GM12878 (cell line): ENCODE results near the gene IFNLR1. TPM values are rescaled to one million over a fixed set of nuclear protein-coding genes. Genes with fewer than 3 reads are reported as not detected.

Experiments
- ATAC-seq: fragments of 200-7000 bp; cut with Tn5 transposase; 3 replicates; pipeline ENCODE4 v1.9.1; 2020; ENCODE audit warnings: mild to moderate bottlenecking, moderate library complexity
- BruUV-seq: library from RNA; stranded (reverse); fragments of 400-500 nt; replicated peaks from 2 replicates; lab custom pipeline; 2021; lab: Mats Ljungman, UMichigan
- CTCF ChIA-PET: fragments of 300-600 bp; sonication (Branson Sonifier 250); formaldehyde crosslinking; extraction: SDS; loops from one replicate; lab custom pipeline; 2021; ENCODE audit warnings: inconsistent platforms; lab: Yijun Ruan, JAX
- POLR2A ChIA-PET: fragments of 350-600 bp; formaldehyde crosslinking; extraction: SDS; loops from one replicate; lab custom pipeline; 2021; ENCODE audit warnings: inconsistent platforms; lab: Charles Lee
- RAD21 ChIA-PET: fragments of 300-600 bp; sonication (Branson Sonifier 250); formaldehyde crosslinking; loops from one replicate; lab custom pipeline; 2023; ENCODE audit warnings: antibody characterized with exemption; ENCODE audit not compliant: unreplicated experiment; lab: Charles Lee
- SMC1A ChIA-PET: fragments of 300-600 bp; sonication (Branson Sonifier 250); formaldehyde crosslinking; loops from one replicate; lab custom pipeline; 2023; ENCODE audit not compliant: unreplicated experiment, uncharacterized antibody; lab: Charles Lee
- DNase-seq: peaks from one replicate; pipeline ENCODE4 v3.0.0-alpha.2; 2011; ENCODE audit warnings: low read depth, low spot score
- FAIRE-seq: peaks from 3 replicates; lab custom pipeline; 2011; peaks lifted over from hg19 to GRCh38; lab: Jason Lieb, UNC
- H2AFZ ChIP-seq: 2 replicates; pipeline ENCODE4 v1.6.0; 2011; ENCODE audit warnings: low read depth, low read length, control low read depth; ENCODE audit not compliant: control insufficient read depth
- H3K27ac ChIP-seq: 2 replicates; pipeline ENCODE4 v1.5.1; 2011; ENCODE audit warnings: control low read depth; ENCODE audit not compliant: control insufficient read depth, insufficient read depth
- H3K27me3 ChIP-seq, 2 experiments: replicated peaks in 1 of 2; 2 replicates each; pipeline versions ENCODE4 v1.6.0 to v1.6.1; 2011; ENCODE audit warnings: low read length in 1 of 2; ENCODE audit not compliant: control insufficient read depth in 2 of 2, insufficient read depth in 2 of 2
- H3K36me3 ChIP-seq, 2 experiments: 2 replicates each; pipeline ENCODE4 v1.5.1; 2011; ENCODE audit warnings: low read length in 1 of 2; ENCODE audit not compliant: control insufficient read depth in 2 of 2, insufficient read depth in 2 of 2
- H3K4me1 ChIP-seq: 2 replicates; pipeline ENCODE4 v1.6.1; 2011; ENCODE audit warnings: mild to moderate bottlenecking, low read length, moderate library complexity, mixed read lengths; ENCODE audit not compliant: control insufficient read depth, insufficient read depth
- H3K4me2 ChIP-seq: 2 replicates; pipeline ENCODE4 v1.6.0; 2011; ENCODE audit warnings: control low read depth; ENCODE audit not compliant: control insufficient read depth, insufficient read depth
- H3K4me3 ChIP-seq: fragments of 200-600 bp; sonication (generic); 2 replicates; pipeline ENCODE4 v1.5.1; 2016
- H3K79me2 ChIP-seq: 2 replicates; pipeline ENCODE4 v1.6.0; 2011; ENCODE audit warnings: low read length; ENCODE audit not compliant: control insufficient read depth, insufficient read depth
- H3K9ac ChIP-seq: 2 replicates; pipeline ENCODE4 v1.8.0; 2011; ENCODE audit warnings: low read length, control low read depth, mixed read lengths; ENCODE audit not compliant: control insufficient read depth, insufficient read depth
- H3K9me3 ChIP-seq: replicated peaks from 3 replicates; pipeline ENCODE4 v1.5.1; 2011; ENCODE audit warnings: mild to moderate bottlenecking, low read length; ENCODE audit not compliant: control insufficient read depth, insufficient read depth
- H4K20me1 ChIP-seq: 2 replicates; pipeline ENCODE4 v1.6.0; 2011; ENCODE audit not compliant: control insufficient read depth, insufficient read depth
- CBFB ChIP-seq: IDR thresholded peaks from 2 replicates; pipeline ENCODE4 v1.6.1; 2016; ENCODE audit warnings: antibody characterized with exemption, low read depth
- EP300 ChIP-seq, 2 experiments: fragments of 150-350 bp in 1 of 2; IDR thresholded peaks; 2 replicates each; pipeline ENCODE4 v1.6.1; 2011 to 2012; ENCODE audit warnings: low read depth in 2 of 2, low read length in 2 of 2, borderline replicate concordance in 1 of 2, improper control_type of control experiment in 1 of 2, inconsistent platforms in 1 of 2; ENCODE audit not compliant: control insufficient read depth in 1 of 2
- FOXM1 ChIP-seq: IDR thresholded peaks from 2 replicates; pipeline ENCODE4 v1.6.1; 2012; ENCODE audit warnings: low read depth, mild to moderate bottlenecking, inconsistent platforms, low read length, moderate library complexity
- GABPA ChIP-seq: IDR thresholded peaks from 2 replicates; pipeline ENCODE4 v1.6.1; 2014; ENCODE audit warnings: antibody characterized with exemption, low read depth, mild to moderate bottlenecking, inconsistent platforms
- JUNB ChIP-seq: IDR thresholded peaks from 2 replicates; pipeline ENCODE4 v1.6.1; 2016; ENCODE audit warnings: antibody characterized with exemption, mild to moderate bottlenecking
- NBN ChIP-seq: fragments of 450-650 bp; IDR thresholded peaks from 2 replicates; pipeline ENCODE4 v1.6.1; 2016
- POLR2A ChIP-seq: IDR thresholded peaks from 2 replicates; pipeline ENCODE4 v1.6.1; 2011; ENCODE audit warnings: low read depth, mild to moderate bottlenecking, low read length
- RAD21 ChIP-seq: IDR thresholded peaks from 2 replicates; pipeline ENCODE4 v1.6.1; 2011; ENCODE audit warnings: mild to moderate bottlenecking, low read depth, low read length, moderate library complexity; ENCODE audit not compliant: insufficient read depth
- RB1 ChIP-seq: fragments of 450-650 bp; formaldehyde crosslinking; IDR thresholded peaks from 2 replicates; pipeline ENCODE4 v1.6.1; 2017; ENCODE audit warnings: mild to moderate bottlenecking, borderline replicate concordance
- SMARCA5 ChIP-seq: fragments of 450-650 bp; IDR thresholded peaks from 2 replicates; pipeline ENCODE4 v1.6.1; 2017; ENCODE audit warnings: mild to moderate bottlenecking
- ZNF622 ChIP-seq: fragments of 450-650 bp; IDR thresholded peaks from 2 replicates; pipeline ENCODE4 v1.6.1; 2017; ENCODE audit warnings: mild to moderate bottlenecking, inconsistent platforms
- WGBS: methylation state at CpG from one replicate; pipeline ENCODE4 v1.1.6; 2016; ENCODE audit warnings: low lambda C conversion rate; ENCODE audit not compliant: insufficient replicate concordance, insufficient coverage; ENCODE audit errors: missing lambda C conversion rate; 5-methylcytosine and 5-hydroxymethylcytosine counted together
- in situ Hi-C: fragments of 300-500 bp; cut with MboI; formaldehyde crosslinking; loops from 9 replicates; pipeline ENCODE4 v1.14.3; 2018; ENCODE audit warnings: mixed read lengths
- intact Hi-C: fragments of 100-400 bp; cut with micrococcal nuclease; formaldehyde crosslinking; loops from one replicate; pipeline ENCODE4 v1.14.2; 2022; ENCODE audit not compliant: unreplicated experiment
- polyA plus RNA-seq, 11 experiments: library from polyadenylated mRNA; depleted of rRNA in 4 of 11; unstranded in 6 of 11; stranded (reverse) in 5 of 11; fragments of >200 nt; fragmentation: Nextera tagmentation in 4 of 11; fragmentation: Illumina TruSeq in 1 of 11; extraction: Ambion mirVana in 4 of 11; extraction: Trizol in 1 of 11; gene quantifications; 1 replicate in 1 of 11; 2 replicates in 10 of 11; pipeline versions ENCODE4 v1.2.1 to v1.2.3, GENCODE V29; 2011 to 2016; ENCODE audit warnings: inconsistent platforms in 2 of 11, missing spikeins in 2 of 11, low read depth in 1 of 11
- total RNA-seq, 4 experiments: library from RNA; depleted of rRNA in 3 of 4; stranded (reverse); fragments of >200 nt in 3 of 4; fragmentation: Illumina TruSeq in 1 of 4; extraction: Trizol in 1 of 4; gene quantifications; 2 replicates each; pipeline versions ENCODE4 v1.2.1 to v1.2.3, GENCODE V29; 2013 to 2021
- TF ChIP-seq, protein P1 (sequence below): fragments of 450-650 bp; formaldehyde crosslinking; IDR thresholded peaks from 2 replicates; pipeline ENCODE4 v1.4.0; 2020; ENCODE audit warnings: mild to moderate bottlenecking, moderate library complexity
- TF ChIP-seq, protein P2 (sequence below): IDR thresholded peaks from 2 replicates; pipeline ENCODE4 v1.6.1; 2011; ENCODE audit warnings: low read depth, low read length, improper control_type of control experiment, borderline replicate concordance
- TF ChIP-seq, protein P3 (sequence below): fragments of 450-650 bp; IDR thresholded peaks from 2 replicates; pipeline ENCODE4 v1.6.1; 2017; ENCODE audit warnings: antibody characterized with exemption, mild to moderate bottlenecking, moderate library complexity

The IFNLR1 gene
- total and polyA plus RNA-seq, 10 of the 15 experiments (the other 5 are each of a cell fraction or from before 2014, with no cell fraction given), result 0.31 to 5.6 (median 3.9) TPM

DNA sequence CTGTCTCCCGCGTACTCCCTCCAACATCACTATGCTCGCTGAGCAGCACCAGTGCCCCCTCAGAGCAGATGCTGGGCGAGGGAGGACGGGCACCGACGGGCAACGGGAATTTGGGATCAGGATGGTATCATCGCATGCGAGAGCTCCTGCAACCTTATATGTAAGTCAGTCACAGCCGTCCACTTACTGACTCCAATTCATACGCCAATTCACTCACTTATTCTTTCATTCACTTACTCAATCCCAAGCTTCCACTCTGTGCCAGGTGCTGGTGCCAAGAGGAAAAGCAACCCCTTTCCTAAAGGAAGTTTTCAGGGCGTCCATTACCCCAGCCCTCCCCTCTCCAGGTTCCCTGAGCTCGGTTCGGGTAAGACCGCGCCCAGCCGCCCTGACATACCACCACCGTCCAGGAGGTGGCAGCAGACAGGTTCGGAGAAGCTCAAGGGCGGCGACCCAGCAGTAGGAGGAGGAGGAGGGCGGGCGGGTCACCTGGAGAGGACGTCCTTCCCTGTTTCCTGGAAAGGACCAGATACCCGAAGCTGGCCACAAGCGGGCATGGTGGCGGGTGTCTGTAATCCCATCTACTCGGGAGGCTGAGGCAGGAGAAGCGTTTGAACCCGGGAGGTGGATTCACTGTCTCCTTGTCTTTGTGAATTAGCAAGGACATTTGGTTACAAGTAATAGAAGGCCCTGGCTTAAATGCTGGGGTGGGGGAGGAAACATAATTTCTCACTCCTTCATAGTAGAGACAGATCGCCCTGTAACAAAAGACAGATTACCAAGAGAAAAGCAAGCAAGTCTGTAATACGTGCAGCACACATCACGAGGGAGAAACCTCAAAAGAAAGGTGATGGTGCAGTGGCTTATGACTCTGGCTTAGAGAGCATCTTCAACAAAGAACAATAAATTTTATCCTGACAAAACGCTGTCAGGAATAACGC is 36.6 kb downstream of the IFNLR1 start (continued):
- TF ChIP-seq RB1, result peak; percentile 44; the same call in 1 of the 2 replicates
- no peak for TF ChIP-seq FOXM1
- no peak for TF ChIP-seq JUNB
- TF ChIP-seq RAD21, result peak; percentile 91

DNA sequence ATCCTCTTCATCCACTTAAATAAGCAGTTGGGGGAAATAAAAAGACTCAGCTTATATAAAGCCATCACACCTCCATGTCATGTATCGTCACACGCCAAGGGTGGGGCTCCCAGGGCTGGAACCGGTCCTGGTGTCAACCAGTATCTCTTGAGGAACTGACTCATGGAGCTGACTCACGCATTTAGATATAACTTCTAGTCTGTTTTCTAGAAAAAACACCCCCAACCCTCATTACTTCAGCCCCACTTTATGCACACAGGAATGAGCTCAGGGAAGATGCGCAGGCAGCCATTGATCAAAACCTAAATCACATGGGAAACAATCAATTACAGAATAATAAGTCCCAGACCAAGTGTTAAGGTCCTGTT is 37.2 kb downstream of the IFNLR1 start:
- no peak overlapping the region for H3K4me2 ChIP-seq
- no peaks in the 10 kb centered on the region; the same call in 1 of the 2 replicates for H4K20me1 ChIP-seq
- no peaks in the 10 kb centered on the region for H3K9me3 ChIP-seq
- H3K4me3 ChIP-seq, result no peak overlapping the region
- 67% methylated on average over 5 of the region's 5 CpGs for WGBS
- ChIA-PET CTCF (interaction anchor here (0.6 to 10.4 kb wide), 45 partner anchors 9 to 1746 kb away, joined by 3 to 134 read pairs (median 4); partner anchors contain the start of genes IFNLR1 and NIPAL3), POLR2A (interaction anchor here (0.5 to 1.6 kb wide), 4 partner anchors 52 to 241 kb away, joined by 3 to 4 read pairs (median 3); no protein-coding TSS in a partner anchor), RAD21 (interaction anchor here (0.6 to 4.9 kb wide), 12 partner anchors 33 to 263 kb away, joined by 3 to 80 read pairs (median 4); no protein-coding TSS in a partner anchor), SMC1A (interaction anchor here (0.8 to 9.5 kb wide), 11 partner anchors 9 to 376 kb away, joined by 3 to 104 read pairs (median 6); no protein-coding TSS in a partner anchor)
- DNase-seq, result no peak
- intact Hi-C loops, result loop anchor here (1.0 to 5.0 kb wide), 3 partner anchors 49 to 242 kb away; no protein-coding TSS in a partner anchor
- H2AFZ ChIP-seq, result no peak overlapping the region
- H3K27ac ChIP-seq, result no peak overlapping the region
- peaks cover 3 to 4% of the 10 kb centered on the region in 2 experiments; a peak in 3 of 4 replicates for H3K27me3 ChIP-seq
- no peaks in the 10 kb centered on the region for H3K36me3 ChIP-seq
- FAIRE-seq, result no peak
- H3K4me1 ChIP-seq, result peaks cover 5% of the 10 kb centered on the region
- no peaks in the 10 kb centered on the region for H3K79me2 ChIP-seq
- ATAC-seq, result no peak
- no TSS peak for BruUV-seq
- H3K9ac ChIP-seq, result no peak overlapping the region
- in situ Hi-C loops, result no loop called here
- TF ChIP-seq EP300 (IDR thresholded peaks at IDR 0.05; ENCODE audit: borderline replicate concordance in 1 of 2, control insufficient read depth in 1 of 2, low read depth in 2 of 2, low read length in 2 of 2) (no peak), ZNF622 (no peak), POLR2A (no peak), GABPA (no peak), CBFB (no peak), NBN (no peak), SMARCA5 (no peak)
- TF ChIP-seq, protein P1, sequence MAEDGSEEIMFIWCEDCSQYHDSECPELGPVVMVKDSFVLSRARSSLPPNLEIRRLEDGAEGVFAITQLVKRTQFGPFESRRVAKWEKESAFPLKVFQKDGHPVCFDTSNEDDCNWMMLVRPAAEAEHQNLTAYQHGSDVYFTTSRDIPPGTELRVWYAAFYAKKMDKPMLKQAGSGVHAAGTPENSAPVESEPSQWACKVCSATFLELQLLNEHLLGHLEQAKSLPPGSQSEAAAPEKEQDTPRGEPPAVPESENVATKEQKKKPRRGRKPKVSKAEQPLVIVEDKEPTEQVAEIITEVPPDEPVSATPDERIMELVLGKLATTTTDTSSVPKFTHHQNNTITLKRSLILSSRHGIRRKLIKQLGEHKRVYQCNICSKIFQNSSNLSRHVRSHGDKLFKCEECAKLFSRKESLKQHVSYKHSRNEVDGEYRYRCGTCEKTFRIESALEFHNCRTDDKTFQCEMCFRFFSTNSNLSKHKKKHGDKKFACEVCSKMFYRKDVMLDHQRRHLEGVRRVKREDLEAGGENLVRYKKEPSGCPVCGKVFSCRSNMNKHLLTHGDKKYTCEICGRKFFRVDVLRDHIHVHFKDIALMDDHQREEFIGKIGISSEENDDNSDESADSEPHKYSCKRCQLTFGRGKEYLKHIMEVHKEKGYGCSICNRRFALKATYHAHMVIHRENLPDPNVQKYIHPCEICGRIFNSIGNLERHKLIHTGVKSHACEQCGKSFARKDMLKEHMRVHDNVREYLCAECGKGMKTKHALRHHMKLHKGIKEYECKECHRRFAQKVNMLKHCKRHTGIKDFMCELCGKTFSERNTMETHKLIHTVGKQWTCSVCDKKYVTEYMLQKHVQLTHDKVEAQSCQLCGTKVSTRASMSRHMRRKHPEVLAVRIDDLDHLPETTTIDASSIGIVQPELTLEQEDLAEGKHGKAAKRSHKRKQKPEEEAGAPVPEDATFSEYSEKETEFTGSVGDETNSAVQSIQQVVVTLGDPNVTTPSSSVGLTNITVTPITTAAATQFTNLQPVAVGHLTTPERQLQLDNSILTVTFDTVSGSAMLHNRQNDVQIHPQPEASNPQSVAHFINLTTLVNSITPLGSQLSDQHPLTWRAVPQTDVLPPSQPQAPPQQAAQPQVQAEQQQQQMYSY (CRISPR knock-in tag), result no peak
- TF ChIP-seq, protein P2, sequence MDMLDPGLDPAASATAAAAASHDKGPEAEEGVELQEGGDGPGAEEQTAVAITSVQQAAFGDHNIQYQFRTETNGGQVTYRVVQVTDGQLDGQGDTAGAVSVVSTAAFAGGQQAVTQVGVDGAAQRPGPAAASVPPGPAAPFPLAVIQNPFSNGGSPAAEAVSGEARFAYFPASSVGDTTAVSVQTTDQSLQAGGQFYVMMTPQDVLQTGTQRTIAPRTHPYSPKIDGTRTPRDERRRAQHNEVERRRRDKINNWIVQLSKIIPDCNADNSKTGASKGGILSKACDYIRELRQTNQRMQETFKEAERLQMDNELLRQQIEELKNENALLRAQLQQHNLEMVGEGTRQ, result no peak
- TF ChIP-seq, protein P3, sequence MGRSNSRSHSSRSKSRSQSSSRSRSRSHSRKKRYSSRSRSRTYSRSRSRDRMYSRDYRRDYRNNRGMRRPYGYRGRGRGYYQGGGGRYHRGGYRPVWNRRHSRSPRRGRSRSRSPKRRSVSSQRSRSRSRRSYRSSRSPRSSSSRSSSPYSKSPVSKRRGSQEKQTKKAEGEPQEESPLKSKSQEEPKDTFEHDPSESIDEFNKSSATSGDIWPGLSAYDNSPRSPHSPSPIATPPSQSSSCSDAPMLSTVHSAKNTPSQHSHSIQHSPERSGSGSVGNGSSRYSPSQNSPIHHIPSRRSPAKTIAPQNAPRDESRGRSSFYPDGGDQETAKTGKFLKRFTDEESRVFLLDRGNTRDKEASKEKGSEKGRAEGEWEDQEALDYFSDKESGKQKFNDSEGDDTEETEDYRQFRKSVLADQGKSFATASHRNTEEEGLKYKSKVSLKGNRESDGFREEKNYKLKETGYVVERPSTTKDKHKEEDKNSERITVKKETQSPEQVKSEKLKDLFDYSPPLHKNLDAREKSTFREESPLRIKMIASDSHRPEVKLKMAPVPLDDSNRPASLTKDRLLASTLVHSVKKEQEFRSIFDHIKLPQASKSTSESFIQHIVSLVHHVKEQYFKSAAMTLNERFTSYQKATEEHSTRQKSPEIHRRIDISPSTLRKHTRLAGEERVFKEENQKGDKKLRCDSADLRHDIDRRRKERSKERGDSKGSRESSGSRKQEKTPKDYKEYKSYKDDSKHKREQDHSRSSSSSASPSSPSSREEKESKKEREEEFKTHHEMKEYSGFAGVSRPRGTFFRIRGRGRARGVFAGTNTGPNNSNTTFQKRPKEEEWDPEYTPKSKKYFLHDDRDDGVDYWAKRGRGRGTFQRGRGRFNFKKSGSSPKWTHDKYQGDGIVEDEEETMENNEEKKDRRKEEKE, result no peak
